Measurements from ENCODE around the gene GJD3. TPM values are rescaled to one million over a fixed set of nuclear protein-coding genes. Genes with fewer than 3 reads are reported as not detected.

GJD3 gene
- total and polyA plus RNA-seq, 9 of the 15 experiments (the other 6 are each of a cell fraction or from before 2014, with no cell fraction given), result 0.17 to 0.38 TPM; not detected in 7

GRCh38 chr17:40335620-40336019, 28.9 kb downstream of the GJD3 start:
- POLR2A ChIA-PET, result no interaction called here
- Histone ChIP-seq H3K4me1 (replicated peaks in 1 of 2; ENCODE audit: control insufficient read depth in 2 of 2, insufficient read depth in 2 of 2, low read length in 2 of 2) (peaks cover 14 to 41% of the 10 kb centered on the region in 2 experiments), H3K4me2 (ENCODE audit: insufficient read depth, low read length) (no peak overlapping the region)

More at GRCh38 chr17:40335620-40336019, 28.9 kb downstream of the GJD3 start:
- no peak overlapping the region for H3K9ac ChIP-seq (ENCODE audit: insufficient read depth in 1 of 2, low read depth in 2 of 2, low read length in 2 of 2)
- H3K79me2 ChIP-seq (ENCODE audit: control insufficient read depth, insufficient read depth, low read length), result peaks cover 7% of the 10 kb centered on the region; the same call in 1 of the 3 replicates
- in situ Hi-C loops (cut with MboI), result no loop called here
- H4K20me1 ChIP-seq (replicated peaks; ENCODE audit: control insufficient read depth, insufficient read depth, low read length), result no peaks in the 10 kb centered on the region; the same call in 1 of the 2 replicates
- H3K27me3 ChIP-seq (ENCODE audit: control insufficient read depth in 2 of 2, insufficient read depth in 2 of 2, low read length in 2 of 2), result no peaks in the 10 kb centered on the region
- intact Hi-C loops (cut with micrococcal nuclease), result no loop called here
- no peak overlapping the region for H2AFZ ChIP-seq (ENCODE audit: low read depth, low read length)
- H3K9me1 ChIP-seq (ENCODE audit: control insufficient read depth, insufficient read depth, low read length), result no peaks in the 10 kb centered on the region
- H3K36me3 ChIP-seq (ENCODE audit: control insufficient read depth, insufficient read depth, low read length), result peaks cover 45% of the 10 kb centered on the region; the same call in 2 of the 3 replicates
- DNase-seq (ENCODE audit: extremely low read depth in 1 of 4, low spot score in 3 of 4) (no peak), ATAC-seq (no peak), FAIRE-seq (no peak)
- H3K27ac ChIP-seq (ENCODE audit: extremely low read depth, low read depth, low read length), result no peak overlapping the region
- TF ChIP-seq SP2 (IDR thresholded peaks at IDR 0.05; ENCODE audit: extremely low read depth, low read depth, low read length, poor library complexity, severe bottlenecking) (no peak), NR4A1 (CRISPR knock-in tag; IDR thresholded peaks at IDR 0.05) (no peak), NR4A1 (tag; IDR thresholded peaks at IDR 0.05) (no peak), ZFP36 (IDR thresholded peaks at IDR 0.05; ENCODE audit: low read depth, low read length, partially characterized antibody) (no peak), ZNF280A (IDR thresholded peaks at IDR 0.05; ENCODE audit: low read depth, partially characterized antibody) (no peak), ZNF121 (CRISPR knock-in tag; conservative IDR thresholded peaks at IDR 0.05) (peak; percentile 62), TAF1 (IDR thresholded peaks at IDR 0.05; ENCODE audit: control insufficient read depth, extremely low read depth, insufficient read depth, low read length, severe bottlenecking) (no peak), SRSF7 (optimal IDR thresholded peaks at IDR 0.05; ENCODE audit: low read depth, low read length) (no peak)
- TF ChIP-seq, protein P1, sequence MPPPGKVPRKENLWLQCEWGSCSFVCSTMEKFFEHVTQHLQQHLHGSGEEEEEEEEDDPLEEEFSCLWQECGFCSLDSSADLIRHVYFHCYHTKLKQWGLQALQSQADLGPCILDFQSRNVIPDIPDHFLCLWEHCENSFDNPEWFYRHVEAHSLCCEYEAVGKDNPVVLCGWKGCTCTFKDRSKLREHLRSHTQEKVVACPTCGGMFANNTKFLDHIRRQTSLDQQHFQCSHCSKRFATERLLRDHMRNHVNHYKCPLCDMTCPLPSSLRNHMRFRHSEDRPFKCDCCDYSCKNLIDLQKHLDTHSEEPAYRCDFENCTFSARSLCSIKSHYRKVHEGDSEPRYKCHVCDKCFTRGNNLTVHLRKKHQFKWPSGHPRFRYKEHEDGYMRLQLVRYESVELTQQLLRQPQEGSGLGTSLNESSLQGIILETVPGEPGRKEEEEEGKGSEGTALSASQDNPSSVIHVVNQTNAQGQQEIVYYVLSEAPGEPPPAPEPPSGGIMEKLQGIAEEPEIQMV (tag; conservative IDR thresholded peaks at IDR 0.05; ENCODE audit: low read depth), result no peak
- no peak overlapping the region for H3K4me3 ChIP-seq
- CTCF ChIA-PET (ENCODE audit: low intra/inter-chr PET ratio), result no interaction called here
- BruUV-seq (replicated peaks), result no TSS peak
- 84% methylated on average over 8 of the region's 8 CpGs for WGBS (ENCODE audit: insufficient coverage, low coverage, missing lambda C conversion rate)
- H3K9me3 ChIP-seq (replicated peaks; ENCODE audit: control insufficient read depth, insufficient read depth, low read depth, low read length), result no peaks in the 10 kb centered on the region

All from K562 (cell line).